ENCODE results near the gene FAM234B.

GRCh38 chr12:13101821-13102375 is 57.7 kb downstream of the FAM234B start:
- TF ChIP-seq POLR2AphosphoS5 (IDR thresholded peaks at IDR 0.05) (no peak), EP300 (IDR thresholded peaks at IDR 0.05) (no peak)

Data from sigmoid colon (tissue), 4 donors.